NCI-H2081 treated with DMSO at 0.1 percent for 48 hours (cell line): ENCODE results near the gene DBF4.
"Not testable (repeated sequence)": the region's sequence is repeated elsewhere in the genome, so short reads cannot be mapped to it uniquely, and the experiment has no call there.

Experiments used
- DNase-seq: peaks from one replicate; lab custom pipeline; 2025; lab: John Stamatoyannopoulos, UW

DBF4 gene

DNA sequence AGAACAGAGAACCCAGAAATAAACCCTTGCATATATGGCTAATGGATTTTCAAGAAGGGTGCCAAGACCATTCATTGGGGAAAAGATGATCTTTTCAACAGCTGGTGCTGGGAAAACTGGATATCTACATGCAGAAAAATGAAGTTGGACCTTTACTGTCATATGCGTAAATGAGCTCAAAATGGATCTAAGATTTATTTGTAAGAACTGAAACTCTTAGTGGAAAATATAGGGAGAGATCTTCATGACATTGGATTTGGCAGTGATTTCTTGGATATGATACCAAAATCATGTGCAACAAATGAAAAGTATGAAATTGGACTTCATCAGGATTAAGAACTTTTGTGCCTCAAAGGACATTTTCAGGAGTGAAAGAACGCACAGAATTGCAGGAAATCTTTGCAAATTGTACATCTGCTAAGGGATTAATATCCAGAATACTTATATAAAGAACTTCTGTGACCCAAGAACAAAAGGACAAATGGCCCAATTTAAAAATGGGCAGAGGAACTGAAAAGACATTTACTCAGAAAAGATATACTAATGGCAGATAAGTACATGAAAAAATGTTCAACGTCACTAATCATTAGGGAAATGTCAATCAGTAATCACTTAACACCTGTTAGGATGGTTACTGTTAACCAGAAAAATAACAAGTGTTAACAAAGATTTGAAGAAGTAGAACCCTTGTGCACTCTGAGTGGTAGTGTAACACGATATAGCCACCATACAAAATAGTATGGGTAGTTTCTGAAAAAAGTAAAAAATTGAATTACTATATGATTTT lies 6.1 kb downstream of the DBF4 start:
- DNase-seq = no peak

- no peak for DNase-seq
Measured at GRCh38 chr7:87885018-87885417, 8.7 kb downstream of the DBF4 start.

GRCh38 chr7:87886875-87887274 lies 10.6 kb downstream of the DBF4 start:
- DNase-seq = no peak

DNA sequence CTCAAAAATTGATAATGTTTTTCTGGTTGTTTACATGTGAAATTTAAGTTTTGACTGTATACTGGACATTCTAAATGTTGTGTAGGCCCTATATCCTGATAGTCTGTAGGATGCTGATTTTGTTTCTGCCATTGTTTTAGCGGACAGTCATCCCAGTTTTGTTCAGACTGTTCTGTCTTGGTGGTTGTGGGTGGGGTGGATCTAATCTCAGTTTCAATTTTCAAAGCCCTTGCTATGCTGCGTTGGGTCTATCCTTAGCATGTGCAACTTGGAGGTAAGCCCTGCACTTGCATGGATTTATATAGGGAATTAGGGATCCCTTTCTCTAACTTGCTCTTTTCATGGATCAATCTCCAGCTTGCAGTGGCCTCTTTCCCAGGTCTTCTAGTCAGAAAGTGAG lies 19.1 kb downstream of the DBF4 start:
- no peak for DNase-seq

DNA sequence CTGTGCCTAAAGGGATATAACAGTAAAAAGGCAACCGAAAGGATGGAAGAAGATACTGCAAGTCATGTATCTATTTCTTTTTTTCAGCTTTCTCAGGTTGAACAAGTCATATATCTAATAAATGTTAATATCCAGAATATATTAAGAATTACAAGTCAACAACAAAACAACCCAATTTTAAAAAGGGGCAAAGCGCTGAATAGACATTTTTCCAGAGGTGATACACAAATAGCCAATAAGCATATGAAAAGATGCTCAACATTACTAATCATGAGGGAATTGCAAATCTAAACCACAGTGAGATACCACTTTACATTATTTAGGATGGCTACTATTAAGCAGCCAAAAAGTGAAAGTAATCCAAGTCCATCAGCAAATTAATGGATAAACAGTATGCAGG lies 23.0 kb downstream of the DBF4 start:
- DNase-seq = no peak

GRCh38 chr7:87907136-87907906 lies 31.0 kb downstream of the DBF4 start:
- DNase-seq = not testable (repeated sequence)

GRCh38 chr7:87908814-87909213 lies 32.5 kb downstream of the DBF4 start:
- not testable (repeated sequence) for DNase-seq

DNA sequence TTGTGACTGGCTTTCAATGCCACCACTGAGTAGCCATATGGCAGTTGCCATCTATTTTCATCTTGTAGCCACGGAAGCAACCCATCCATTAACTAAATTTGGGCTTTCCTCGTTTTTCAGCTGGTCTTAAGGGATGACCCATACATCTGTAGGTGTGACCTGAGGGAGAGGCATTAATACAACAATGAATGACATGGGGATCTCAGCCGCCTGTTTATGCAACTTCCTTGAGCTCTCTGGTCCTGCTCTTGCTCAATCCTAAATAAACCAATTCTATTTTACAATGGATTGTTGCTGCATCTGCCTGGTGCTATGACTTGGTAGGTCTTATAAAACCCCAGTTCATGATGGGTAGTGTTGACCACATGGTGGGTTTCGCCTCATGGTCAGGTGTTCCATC lies 35.8 kb downstream of the DBF4 start:
- DNase-seq = no peak

GRCh38 chr7:87918740-87919139 lies 42.4 kb downstream of the DBF4 start:
- no peak for DNase-seq

GRCh38 chr7:87919875-87920274 lies 43.6 kb downstream of the DBF4 start:
- no peak for DNase-seq

DNA sequence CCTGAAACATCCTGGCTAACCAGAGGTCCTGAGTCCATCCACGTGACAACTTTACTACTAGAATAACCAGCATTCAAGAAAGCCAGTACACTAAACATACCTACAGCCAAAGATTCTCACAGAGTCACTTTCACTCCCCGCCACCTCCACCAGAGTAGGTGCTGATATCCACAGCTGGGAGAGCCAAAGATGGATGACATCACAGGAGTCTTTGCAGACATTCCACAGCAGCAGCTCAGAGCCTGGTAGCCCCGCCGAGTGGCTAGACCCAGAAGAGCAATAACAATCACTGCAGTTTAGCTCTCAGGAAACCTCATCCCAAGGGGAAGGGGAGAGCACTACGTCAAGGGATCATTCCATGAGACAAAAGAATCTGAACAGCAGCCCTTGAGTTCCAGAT lies 44.3 kb downstream of the DBF4 start:
- no peak for DNase-seq

DNA sequence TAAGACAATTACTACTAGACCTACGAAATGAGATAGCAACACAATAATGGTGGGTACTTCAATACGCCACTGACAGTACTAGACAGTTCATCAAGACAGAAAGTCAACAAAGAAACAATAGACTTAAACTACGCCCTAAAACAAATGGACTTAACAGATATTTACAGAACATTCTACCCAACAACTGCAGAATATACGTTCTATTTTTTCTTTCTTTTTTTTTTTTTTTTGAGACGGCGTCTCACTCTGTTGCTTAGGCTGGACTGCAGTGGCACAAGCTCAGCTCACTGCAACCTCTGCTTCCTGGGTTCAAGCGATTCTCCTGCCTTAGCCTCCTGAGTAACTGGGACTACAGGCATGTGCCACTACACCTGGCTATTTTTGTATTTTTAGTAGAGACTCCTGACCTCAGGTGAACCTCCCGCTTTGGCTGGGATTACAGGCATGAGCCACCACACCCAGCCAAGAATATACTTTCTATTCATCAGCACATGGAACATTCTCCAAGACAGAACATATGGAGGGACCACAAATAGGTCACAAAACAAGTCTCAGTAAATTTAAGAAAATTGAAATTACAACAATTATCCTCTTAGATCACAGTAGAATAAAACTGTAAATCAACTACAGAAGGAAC lies 46.6 kb downstream of the DBF4 start:
- DNase-seq = not testable (repeated sequence)

DNA sequence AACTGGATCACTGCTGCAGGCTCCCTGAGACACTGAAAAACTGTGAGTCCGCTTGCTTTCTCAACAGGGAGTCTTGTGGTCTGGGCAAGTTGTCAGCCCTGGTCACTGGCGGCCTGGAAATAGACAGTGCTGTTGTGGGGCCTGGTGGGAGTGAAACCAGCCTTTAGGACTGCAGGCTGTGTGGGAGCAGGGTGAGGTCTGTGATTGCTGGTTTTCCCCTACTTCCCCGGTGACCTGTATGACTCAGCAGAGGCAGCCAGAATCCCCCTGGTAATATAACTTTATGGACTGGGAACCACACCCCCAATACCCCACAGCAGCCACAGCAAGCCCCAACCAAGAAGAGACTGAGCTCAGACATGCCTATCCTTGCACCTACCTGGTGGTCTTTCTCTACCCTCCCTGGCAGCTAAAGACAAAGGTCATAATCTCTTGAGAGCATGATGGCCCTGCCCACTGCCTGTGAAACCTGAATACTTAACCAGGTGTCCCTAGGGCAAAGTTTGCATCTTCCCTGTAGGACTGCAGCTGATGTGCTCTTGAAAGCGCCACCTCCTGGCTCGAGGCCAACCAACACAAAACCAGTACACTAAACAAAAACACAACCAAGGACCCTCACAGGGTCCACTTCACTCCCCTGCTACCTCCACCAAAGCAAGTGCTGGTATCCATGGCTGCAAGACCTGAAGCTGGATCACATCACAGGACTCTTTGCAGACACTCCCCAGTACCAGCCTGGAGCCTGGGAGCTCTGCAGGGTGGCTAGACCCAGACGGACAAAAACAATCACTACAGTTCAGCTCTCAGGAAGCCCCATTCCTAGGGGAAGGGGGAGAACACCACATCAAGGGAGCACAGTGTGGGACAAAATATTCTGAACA lies 50.5 kb downstream of the DBF4 start:
- no peak for DNase-seq

DNA sequence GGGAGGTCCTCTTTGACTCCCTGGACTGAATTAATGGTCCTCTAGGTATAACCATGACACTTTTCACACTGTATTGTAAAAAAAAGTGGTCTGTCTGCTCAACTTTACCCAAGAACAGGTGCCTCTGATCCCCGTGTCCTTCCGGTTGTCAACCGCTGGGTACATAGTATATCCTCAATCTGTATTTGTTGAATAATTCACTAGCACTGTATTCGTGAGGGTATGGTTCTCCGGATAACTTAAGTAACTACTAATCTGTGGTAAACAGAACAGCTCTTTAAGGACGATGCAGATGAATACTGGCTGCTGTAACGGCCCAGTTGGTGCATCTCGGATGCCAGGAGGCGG lies 57.3 kb downstream of the DBF4 start:
- no peak for DNase-seq

- DNase-seq = peak; percentile 83
Measured at GRCh38 chr7:87933953-87934698, 57.8 kb downstream of the DBF4 start, which contains the start of gene ADAM22. ADAM22 (plus strand) TSS chr7:87934251; CDS start chr7:87934466, 215 bp downstream.

GRCh38 chr7:87934699-87935383 lies 58.5 kb downstream of the DBF4 start:
- no peak for DNase-seq

DNA sequence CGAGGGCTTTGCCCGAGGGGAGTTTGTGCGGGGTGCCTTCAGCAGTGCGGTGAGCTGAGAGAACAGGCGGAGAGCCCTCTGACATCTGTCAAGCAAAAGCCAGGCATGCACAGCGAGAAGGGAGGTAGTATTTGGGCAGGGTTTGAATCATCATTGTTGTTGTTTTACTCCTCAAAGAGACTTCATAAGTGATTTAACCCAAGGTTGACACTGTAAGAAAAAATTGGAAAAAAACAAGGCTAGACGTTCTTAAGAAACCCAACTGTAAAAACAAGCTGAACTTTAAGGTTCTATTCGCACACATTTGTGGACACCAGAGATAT lies 59.1 kb downstream of the DBF4 start:
- no peak for DNase-seq

- DNase-seq = no peak
Measured at GRCh38 chr7:87941138-87941537, 64.8 kb downstream of the DBF4 start.

GRCh38 chr7:87944547-87944946 lies 68.3 kb downstream of the DBF4 start:
- DNase-seq = no peak

GRCh38 chr7:87945926-87946325 lies 69.6 kb downstream of the DBF4 start:
- DNase-seq = not testable (repeated sequence)

DNA sequence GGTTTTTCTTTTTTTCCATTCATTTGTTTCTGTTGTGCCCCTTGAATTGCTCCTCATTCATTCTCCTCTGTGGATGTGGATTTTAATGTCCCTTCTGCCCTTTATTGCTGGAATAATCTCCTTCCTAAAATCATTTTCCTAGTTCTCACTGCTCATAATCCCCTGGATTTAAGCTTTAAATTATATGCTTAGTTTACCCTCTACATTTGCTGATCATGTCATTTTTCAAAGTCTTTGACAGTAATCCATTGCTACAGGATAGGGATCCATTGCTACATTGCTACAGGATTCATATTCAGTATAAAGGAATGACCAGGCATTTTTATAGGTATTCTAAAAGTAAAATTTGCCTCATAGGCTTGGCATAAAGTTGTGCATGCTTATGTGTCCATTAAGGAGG lies 72.1 kb downstream of the DBF4 start:
- DNase-seq = no peak
